Measurements from ENCODE around the gene MRPL4.
"Not testable (repeated sequence)": the region's sequence is repeated elsewhere in the genome, so short reads cannot be mapped to it uniquely, and the experiment has no call there.

The MRPL4 gene

DNA sequence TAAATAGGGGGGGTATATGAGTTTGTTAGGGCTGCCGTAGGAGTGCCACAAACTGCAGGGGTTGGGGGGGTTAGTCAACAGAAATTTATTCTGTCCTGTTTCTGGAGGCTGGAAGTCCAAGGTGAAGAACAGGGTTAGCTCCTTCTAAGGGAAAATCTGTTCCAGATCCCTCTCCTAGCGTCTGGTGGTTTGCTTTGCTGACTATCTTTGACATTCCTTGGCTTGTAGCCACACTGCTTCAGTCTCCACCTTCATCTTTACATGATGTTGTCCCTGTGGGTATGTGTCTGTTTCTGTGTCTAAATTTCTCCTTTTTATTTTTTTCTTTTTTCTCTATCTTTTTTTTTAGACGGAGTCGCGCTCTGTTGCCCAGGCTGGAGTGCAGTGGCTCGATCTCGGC lies 10.8 kb downstream of the MRPL4 start:
- no peak for DNase-seq

DNA sequence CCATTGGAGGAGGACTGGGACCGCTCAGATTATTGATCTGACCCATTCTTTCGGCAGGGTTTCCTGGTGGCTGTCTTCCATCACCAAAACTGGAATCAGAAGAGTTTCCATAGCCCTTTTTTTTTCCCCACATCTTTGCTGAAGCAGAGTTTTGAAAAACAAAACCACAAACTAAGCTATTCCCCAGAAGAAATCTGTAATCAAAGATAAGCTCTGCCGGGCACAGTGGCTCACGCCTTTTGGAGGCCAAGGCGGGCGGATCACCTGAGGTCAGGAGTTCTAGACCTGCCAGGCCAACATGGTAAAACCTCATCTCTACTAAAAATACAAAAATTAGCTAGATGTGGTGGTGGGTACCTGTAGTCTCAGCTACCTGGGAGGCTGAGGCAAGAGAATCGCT lies 14.7 kb downstream of the MRPL4 start:
- DNase-seq: no peak

DNA sequence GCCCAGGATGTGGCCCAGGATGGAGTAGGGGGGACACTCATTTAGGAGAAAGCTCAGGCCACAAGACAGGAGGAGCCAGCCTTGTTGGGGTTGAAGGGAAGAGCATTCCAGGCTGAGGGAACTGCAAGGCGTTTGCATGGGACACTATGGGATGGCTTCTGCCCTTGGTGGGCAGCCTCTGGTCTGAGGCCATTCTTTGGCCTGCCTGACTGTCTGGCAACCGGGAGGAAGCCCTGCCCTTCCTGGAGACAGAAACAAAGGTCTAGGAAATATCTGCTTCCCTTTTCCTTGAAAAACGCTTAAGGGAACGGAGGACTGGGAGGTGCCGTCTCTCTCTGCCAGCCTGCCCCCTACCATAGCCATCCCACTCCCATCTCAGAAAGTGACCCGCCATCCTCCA lies 16.1 kb downstream of the MRPL4 start:
- DNase-seq: no peak

DNA sequence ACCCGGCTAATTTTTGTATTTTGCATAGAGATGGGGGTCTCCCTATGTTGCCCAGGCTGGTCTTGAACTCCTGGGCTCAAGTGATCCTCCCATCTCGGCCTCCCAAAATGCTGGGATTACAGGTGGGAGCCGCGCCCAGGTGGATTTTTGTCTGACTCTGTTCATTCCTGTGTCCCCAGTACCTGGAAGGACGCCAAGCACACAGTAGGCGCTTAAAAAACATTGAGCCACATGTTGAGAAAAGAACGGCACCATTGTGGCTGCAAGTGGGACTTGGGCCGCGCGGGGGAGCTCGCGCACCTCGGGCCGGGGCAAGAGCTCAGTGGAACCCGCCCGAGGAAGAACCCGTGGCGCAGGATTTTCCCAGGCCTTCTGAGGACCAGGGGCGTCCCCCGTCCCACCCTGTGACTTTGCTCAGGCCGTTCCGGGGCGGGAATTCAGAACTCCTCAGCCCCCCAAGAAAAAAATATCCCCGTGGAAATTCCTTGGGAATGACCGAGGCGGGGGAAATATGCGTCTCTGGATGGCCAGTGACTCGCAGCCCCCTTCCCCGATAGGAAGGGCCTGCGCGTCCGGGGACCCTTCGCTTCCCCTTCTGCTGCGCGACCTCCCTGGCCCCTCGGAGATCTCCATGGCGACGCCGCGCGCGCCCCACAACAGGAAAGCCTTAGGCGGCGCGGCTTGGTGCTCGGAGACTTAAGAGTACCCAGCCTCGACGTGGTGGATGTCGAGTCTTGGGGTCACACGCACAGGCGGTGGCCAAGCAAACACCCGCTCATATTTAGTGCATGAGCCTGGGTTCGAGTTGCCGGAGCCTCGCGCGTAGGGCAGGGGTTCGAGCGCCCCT lies 17.5 kb downstream of the MRPL4 start:
- peak; percentile 29 to 85 (median 68) for DNase-seq

DNA sequence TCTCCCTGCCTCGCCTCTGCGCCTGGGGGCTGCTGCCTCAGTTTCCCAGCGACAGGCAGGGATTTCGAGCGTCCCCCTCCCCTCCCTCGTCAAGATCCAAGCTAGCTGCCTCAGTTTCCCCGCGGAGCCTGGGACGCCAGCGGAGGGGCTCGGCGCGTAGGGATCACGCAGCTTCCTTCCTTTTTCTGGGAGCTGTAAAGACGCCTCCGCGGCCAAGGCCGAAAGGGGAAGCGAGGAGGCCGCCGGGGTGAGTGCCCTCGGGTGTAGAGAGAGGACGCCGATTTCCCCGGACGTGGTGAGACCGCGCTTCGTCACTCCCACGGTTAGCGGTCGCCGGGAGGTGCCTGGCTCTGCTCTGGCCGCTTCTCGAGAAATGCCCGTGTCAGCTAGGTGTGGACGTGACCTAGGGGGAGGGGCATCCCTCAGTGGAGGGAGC lies 18.2 kb downstream of the MRPL4 start:
- DNase-seq: peak in 1 of 3 experiments; percentile 48

DNA sequence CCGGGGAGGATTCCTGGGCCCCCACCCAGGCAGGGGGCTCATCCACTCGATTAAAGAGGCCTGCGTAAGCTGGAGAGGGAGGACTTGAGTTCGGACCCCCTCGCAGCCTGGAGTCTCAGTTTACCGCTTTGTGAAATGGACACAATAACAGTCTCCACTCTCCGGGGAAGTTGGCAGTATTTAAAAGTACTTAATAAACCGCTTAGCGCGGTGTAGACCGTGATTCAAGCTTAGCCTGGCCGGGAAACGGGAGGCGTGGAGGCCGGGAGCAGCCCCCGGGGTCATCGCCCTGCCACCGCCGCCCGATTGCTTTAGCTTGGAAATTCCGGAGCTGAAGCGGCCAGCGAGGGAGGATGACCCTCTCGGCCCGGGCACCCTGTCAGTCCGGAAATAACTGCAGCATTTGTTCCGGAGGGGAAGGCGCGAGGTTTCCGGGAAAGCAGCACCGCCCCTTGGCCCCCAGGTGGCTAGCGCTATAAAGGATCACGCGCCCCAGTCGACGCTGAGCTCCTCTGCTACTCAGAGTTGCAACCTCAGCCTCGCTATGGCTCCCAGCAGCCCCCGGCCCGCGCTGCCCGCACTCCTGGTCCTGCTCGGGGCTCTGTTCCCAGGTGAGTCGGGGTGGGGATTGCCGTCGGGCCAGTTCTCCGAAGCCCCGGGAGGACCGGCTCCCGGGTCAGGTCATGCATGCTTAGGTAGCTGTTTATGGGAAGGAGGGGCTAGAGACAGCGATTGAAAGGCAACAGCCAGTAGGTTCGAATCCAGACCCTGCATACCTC lies 18.8 kb downstream of the MRPL4 start, which contains the start of gene ICAM1:
Gene ICAM1, plus strand, starts transcription at position 505 of the 779 bp plus-strand sequence. Its CDS starts 40 bp downstream, at position 545.
- peak in 2 of 3 experiments; percentile 43 to 62 for DNase-seq

DNA sequence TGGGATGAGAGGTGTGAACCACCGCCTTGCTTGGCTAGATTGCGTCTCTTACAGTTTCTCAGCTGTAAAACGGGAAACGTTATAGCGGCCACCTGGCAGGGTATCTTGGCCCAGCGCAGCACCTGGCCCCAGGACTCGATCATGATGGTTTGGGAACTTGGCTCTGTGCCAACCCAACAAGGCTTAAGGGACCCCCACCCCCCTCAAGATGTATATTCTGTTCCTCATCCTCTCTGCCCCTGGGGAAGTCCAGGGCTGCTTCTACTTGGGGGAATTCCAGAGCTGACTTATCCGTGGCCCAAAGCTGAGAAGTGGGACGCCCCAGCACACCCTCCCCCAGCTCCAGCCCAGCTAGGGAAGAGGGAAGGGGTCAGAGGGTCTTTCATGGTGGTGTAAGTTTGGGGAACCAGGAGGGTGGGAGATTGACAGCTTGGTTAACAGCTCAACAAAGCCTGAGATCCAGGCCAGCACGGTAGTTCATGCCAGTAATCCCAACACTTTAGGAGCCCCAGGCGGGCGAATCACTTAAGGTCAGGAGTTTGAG lies 19.6 kb downstream of the MRPL4 start:
- no peak for DNase-seq

DNA sequence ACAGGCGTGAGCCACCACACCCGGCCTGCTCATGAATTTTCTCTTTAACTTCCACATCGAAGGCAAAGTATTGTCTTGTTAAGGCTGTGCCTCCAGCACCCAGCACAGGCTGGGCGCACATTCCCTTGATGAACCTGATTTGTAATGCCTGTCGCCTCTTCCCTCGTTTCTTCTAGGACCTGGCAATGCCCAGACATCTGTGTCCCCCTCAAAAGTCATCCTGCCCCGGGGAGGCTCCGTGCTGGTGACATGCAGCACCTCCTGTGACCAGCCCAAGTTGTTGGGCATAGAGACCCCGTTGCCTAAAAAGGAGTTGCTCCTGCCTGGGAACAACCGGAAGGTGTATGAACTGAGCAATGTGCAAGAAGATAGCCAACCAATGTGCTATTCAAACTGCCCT lies 22.6 kb downstream of the MRPL4 start:
- DNase-seq: no peak

DNA sequence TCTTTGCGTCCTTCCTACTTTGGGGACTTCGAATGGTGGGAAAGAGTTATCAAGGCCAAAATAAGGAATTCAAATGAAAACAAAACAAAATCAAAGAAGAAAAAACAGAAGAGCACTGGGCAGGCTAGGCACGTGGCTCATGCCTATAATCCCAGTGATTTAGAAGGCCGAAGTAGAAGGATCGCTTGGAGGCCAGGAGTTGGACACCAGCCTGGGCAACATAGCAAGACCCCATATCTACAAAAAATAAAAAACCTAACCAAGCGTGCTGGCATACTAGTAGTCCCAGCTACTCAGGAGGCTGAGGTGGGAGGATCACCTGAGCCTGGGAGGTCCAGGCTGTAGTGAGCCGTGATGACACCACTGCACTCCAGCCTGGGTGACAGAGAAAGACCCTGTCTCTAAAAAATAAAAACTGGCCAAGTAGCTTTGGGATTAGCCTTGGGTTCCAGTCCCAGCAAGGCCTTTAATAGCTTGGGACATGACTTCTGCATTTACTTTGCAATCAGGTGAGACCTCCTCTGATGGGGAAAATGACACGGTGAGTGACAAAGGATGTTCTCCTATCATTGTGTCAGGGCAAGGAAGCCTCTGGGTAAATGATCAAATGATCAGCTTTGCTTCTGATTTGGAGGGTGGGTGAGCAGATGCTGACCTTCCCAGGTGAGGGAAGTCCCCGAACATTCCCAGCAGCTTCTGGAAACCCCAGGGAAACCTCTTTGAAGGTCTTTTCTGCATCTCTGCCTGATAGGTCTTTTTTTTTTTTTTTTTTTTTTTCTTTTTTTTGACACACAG lies 26.0 kb downstream of the MRPL4 start:
- DNase-seq: no peak

DNA sequence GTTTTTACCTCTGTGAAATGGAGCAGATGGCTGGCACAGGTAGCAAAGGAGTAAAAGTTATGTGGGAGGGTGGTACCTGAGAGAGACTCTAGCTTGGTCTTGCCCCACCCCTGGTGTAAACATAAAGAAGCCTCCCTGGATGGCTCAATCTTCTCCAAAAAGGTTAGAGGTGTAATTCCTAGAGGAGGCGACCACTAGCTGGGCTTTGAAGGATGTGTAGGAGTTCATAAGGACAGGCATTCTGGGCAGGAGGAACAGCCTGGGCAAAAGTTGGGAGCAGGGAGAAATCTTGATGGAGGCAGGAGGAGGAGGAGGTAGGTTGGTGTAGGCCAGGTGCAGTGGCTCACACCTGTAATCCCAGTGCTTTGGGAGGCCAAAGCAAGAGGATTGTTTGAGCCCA lies 26.9 kb downstream of the MRPL4 start:
- DNase-seq: no peak

DNA sequence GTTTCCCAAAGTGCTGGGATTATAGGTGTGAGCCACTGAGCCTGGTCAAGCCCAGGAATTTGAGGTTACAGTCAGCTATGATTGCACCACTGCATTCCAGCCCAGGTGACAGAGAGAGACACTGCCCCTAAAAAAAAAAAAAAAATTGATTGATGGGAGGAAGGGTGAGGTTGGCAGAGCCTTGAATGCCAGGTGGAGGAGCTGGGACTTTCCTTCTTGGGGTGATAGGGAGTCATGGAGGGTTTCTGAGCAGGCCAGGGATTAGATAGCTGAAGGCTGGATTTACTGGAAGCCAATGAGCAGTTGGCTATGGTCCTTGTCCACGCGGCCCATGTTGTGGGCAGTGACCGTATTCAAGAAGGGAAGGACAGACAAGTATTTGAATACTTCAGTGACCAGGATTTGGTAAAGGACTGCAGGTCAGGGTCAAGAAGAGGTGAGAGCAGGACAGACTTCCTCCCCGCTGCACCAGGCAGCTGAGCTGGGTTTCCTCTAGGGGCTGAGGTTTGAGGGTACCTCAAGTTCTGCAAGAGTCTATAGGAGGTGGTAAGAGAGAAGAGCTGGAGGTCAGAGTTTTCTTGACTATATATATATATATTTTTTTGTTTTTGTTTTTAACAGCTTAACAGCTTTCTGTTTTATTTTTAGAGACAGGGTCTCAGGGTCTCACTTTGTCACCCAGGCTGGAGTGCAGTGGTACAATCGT lies 27.9 kb downstream of the MRPL4 start:
- no peak for DNase-seq

DNA sequence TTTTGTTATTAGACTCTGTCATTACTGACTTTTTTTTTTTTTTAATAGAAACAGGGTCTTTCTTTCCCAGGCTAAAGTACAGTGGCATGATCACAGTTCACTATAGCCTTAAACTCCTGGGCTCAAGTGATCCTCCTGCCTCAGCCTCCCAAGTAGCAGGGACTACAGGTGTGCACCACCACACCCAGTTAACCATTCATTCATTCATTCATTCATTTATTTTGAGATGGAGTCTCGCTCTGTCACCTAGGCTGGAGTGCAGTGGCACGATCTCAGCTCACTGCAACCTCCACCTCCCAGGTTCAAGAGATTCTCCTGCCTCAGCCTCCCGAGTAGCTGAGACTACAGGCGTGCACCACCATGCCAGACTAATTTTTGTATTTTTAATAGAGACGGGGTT lies 30.0 kb downstream of the MRPL4 start:
- DNase-seq: not testable (repeated sequence)

DNA sequence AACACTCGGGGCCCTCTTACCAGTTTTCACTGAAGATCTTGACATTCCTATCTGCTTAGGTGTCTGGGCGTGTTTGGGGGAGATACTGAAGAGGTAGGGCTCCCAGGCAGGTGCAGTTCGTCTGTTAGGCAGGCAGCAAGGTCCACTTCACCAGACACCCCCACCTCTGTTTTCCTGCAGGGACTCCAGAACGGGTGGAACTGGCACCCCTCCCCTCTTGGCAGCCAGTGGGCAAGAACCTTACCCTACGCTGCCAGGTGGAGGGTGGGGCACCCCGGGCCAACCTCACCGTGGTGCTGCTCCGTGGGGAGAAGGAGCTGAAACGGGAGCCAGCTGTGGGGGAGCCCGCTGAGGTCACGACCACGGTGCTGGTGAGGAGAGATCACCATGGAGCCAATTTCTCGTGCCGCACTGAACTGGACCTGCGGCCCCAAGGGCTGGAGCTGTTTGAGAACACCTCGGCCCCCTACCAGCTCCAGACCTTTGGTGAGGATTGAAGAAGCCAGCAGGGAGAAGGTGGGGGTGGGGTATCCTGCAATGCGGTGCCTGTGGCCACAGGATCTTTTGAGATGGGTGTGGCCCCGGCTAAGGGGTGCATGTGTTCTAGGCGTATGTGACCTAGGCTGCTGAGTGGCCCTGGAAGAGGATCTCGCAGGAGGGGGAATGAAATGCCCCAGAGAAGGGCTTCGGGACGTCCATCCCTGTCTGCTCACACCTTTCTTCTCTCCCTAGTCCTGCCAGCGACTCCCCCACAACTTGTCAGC lies 31.5 kb downstream of the MRPL4 start:
- no peak for DNase-seq

DNA sequence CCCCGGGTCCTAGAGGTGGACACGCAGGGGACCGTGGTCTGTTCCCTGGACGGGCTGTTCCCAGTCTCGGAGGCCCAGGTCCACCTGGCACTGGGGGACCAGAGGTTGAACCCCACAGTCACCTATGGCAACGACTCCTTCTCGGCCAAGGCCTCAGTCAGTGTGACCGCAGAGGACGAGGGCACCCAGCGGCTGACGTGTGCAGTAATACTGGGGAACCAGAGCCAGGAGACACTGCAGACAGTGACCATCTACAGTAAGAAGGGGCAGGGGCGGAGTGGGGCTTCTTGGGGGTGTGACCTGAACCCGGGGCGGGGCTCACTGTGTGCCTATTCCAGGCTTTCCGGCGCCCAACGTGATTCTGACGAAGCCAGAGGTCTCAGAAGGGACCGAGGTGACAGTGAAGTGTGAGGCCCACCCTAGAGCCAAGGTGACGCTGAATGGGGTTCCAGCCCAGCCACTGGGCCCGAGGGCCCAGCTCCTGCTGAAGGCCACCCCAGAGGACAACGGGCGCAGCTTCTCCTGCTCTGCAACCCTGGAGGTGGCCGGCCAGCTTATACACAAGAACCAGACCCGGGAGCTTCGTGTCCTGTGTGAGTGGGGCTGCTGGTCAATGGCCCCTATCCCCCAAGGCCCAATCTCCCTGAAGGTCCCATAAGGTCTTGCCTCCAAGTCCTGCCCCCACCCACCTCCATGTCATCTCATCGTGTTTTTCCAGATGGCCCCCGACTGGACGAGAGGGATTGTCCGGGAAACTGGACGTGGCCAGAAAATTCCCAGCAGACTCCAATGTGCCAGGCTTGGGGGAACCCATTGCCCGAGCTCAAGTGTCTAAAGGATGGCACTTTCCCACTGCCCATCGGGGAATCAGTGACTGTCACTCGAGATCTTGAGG lies 32.3 kb downstream of the MRPL4 start:
- DNase-seq: no peak

DNA sequence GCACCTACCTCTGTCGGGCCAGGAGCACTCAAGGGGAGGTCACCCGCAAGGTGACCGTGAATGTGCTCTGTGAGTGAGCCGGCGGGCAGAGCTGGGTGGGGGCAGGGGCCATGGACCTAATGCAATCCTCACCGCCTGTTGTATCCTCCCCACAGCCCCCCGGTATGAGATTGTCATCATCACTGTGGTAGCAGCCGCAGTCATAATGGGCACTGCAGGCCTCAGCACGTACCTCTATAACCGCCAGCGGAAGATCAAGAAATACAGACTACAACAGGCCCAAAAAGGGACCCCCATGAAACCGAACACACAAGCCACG lies 32.9 kb downstream of the MRPL4 start:
- DNase-seq: no peak

DNA sequence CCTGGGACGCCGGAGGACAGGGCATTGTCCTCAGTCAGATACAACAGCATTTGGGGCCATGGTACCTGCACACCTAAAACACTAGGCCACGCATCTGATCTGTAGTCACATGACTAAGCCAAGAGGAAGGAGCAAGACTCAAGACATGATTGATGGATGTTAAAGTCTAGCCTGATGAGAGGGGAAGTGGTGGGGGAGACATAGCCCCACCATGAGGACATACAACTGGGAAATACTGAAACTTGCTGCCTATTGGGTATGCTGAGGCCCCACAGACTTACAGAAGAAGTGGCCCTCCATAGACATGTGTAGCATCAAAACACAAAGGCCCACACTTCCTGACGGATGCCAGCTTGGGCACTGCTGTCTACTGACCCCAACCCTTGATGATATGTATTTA lies 33.4 kb downstream of the MRPL4 start:
- no peak for DNase-seq

DNA sequence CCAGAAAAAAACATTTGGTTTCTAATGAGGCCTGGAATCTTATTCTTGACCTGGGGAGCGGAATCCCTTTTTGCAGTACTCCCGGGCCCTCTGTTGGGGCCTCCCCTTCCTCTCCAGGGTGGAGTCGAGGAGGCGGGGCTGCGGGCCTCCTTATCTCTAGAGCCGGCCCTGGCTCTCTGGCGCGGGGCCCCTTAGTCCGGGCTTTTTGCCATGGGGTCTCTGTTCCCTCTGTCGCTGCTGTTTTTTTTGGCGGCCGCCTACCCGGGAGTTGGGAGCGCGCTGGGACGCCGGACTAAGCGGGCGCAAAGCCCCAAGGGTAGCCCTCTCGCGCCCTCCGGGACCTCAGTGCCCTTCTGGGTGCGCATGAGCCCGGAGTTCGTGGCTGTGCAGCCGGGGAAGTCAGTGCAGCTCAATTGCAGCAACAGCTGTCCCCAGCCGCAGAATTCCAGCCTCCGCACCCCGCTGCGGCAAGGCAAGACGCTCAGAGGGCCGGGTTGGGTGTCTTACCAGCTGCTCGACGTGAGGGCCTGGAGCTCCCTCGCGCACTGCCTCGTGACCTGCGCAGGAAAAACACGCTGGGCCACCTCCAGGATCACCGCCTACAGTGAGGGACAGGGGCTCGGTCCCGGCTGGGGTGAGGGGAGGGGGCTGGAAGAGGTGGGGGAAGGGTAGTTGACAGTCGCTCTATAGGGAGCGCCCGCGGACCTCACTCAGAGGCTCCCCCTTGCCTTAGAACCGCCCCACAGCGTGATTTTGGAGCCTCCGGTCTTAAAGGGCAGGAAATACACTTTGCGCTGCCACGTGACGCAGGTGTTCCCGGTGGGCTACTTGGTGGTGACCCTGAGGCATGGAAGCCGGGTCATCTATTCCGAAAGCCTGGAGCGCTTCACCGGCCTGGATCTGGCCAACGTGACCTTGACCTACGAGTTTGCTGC lies 35.1 kb downstream of the MRPL4 start, which contains the start of gene ICAM4:
Gene ICAM4, plus strand, starts transcription at position 153 of the 935 bp plus-strand sequence. Its CDS starts 58 bp downstream, at position 211.
- DNase-seq: no peak

DNA sequence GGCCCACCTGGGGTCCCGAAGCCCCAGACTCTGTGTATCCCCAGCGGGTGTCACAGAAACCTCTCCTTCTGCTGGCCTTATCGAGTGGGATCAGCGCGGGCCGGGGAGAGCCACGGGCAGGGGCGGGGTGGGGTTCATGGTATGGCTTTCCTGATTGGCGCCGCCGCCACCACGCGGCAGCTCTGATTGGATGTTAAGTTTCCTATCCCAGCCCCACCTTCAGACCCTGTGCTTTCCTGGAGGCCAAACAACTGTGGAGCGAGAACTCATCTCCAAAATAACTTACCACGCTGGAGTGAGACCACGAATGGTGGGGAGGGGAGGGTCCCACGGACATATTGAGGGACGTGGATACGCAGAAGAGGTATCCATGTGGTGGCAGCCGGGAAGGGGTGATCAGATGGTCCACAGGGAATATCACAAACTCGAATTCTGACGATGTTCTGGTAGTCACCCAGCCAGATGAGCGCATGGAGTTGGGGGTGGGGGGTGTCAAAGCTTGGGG lies 36.7 kb downstream of the MRPL4 start:
- DNase-seq: peak in 2 of 3 experiments; percentile 81 to 83

Measured in NCI-H1417 (cell line).